ENCODE data around the gene TNN.
"Not testable (repeated sequence)": the region's sequence is repeated elsewhere in the genome, so short reads cannot be mapped to it uniquely, and the experiment has no call there.

The TNN gene

GRCh38 chr1:175067362-175068106 is at the start of gene TNN:
TNN (plus strand) TSS chr1:175067833; CDS start chr1:175077419, 9,586 bp downstream.
- no peak for DNase-seq

- no peak for DNase-seq
Observed at GRCh38 chr1:175019524-175019923, 48.1 kb upstream of the TNN start.

- peak; percentile 99 for DNase-seq
Observed at GRCh38 chr1:175023043-175023921, 44.4 kb upstream of the TNN start, which contains the start of gene MRPS14. MRPS14 (minus strand) TSS chr1:175023425; CDS start chr1:175023408, 17 bp downstream.

- not testable (repeated sequence) for DNase-seq
Observed at GRCh38 chr1:175023922-175024242, 43.8 kb upstream of the TNN start.

GRCh38 chr1:175024773-175025172 is 42.9 kb upstream of the TNN start:
- no peak for DNase-seq

- DNase-seq = no peak
Observed at GRCh38 chr1:175033953-175034352, 33.7 kb upstream of the TNN start.

GRCh38 chr1:175034775-175035174 is 32.9 kb upstream of the TNN start:
- no peak for DNase-seq

- no peak for DNase-seq
Observed at GRCh38 chr1:175035865-175036264, 31.8 kb upstream of the TNN start.

GRCh38 chr1:175036476-175036875 is 31.2 kb upstream of the TNN start:
- no peak for DNase-seq

- DNase-seq = no peak
Observed at GRCh38 chr1:175037416-175037815, 30.2 kb upstream of the TNN start.

GRCh38 chr1:175040324-175040879 is 27.2 kb upstream of the TNN start:
- DNase-seq = no peak

GRCh38 chr1:175042650-175043049 is 25.0 kb upstream of the TNN start:
- no peak for DNase-seq

GRCh38 chr1:175043824-175044223 is 23.8 kb upstream of the TNN start:
- DNase-seq = no peak

GRCh38 chr1:175044591-175044990 is 23.0 kb upstream of the TNN start:
- not testable (repeated sequence) for DNase-seq

GRCh38 chr1:175045097-175045496 is 22.5 kb upstream of the TNN start:
- no peak for DNase-seq

- DNase-seq = no peak
Observed at GRCh38 chr1:175045519-175045918, 22.1 kb upstream of the TNN start.

- no peak for DNase-seq
Observed at GRCh38 chr1:175050992-175051391, 16.6 kb upstream of the TNN start.

- no peak for DNase-seq
Observed at GRCh38 chr1:175054736-175055135, 12.9 kb upstream of the TNN start.

- DNase-seq = no peak
Observed at GRCh38 chr1:175062339-175062738, 5.3 kb upstream of the TNN start.

GRCh38 chr1:175062858-175063257 is 4.8 kb upstream of the TNN start:
- no peak for DNase-seq

- DNase-seq = no peak
Observed at GRCh38 chr1:175070818-175071217, 3.2 kb downstream of the TNN start.

- no peak for DNase-seq
Observed at GRCh38 chr1:175071276-175071943, 3.8 kb downstream of the TNN start.
